HFFc6 (cell line): ENCODE data around the gene FRAS1. TPM values are rescaled to one million over a fixed set of nuclear protein-coding genes. Genes with fewer than 3 reads are reported as not detected.
"Not testable (repeated sequence)": the region's sequence is repeated elsewhere in the genome, so short reads cannot be mapped to it uniquely, and the experiment has no call there.

Source experiments
- DNase-seq: peaks from one replicate; pipeline ENCODE4 v3.0.0-alpha.2; 2018
- H3K27ac Mint-ChIP-seq: 2 replicates; pipeline ENCODE4 v1.8.0; 2020; ENCODE audit warnings: mild to moderate bottlenecking, mixed read lengths
- H3K27me3 Mint-ChIP-seq: 2 replicates; pipeline ENCODE4 v1.8.0; 2021; ENCODE audit warnings: mild to moderate bottlenecking, moderate library complexity, mixed read lengths; ENCODE audit not compliant: insufficient read depth
- H3K36me3 Mint-ChIP-seq: 2 replicates; pipeline ENCODE4 v1.8.0; 2021; ENCODE audit warnings: low read depth, mixed read lengths
- H3K4me1 Mint-ChIP-seq: 2 replicates; pipeline ENCODE4 v1.8.0; 2020; ENCODE audit warnings: low read depth, mixed read lengths
- H3K4me3 Mint-ChIP-seq: 2 replicates; pipeline ENCODE4 v1.8.0; 2020; ENCODE audit warnings: mild to moderate bottlenecking, moderate library complexity, mixed read lengths
- H3K9me3 Mint-ChIP-seq: 2 replicates; pipeline ENCODE4 v1.8.0; 2020; ENCODE audit warnings: mild to moderate bottlenecking, mixed read lengths
- total RNA-seq, 6 experiments: library from RNA; stranded (reverse); fragmentation: NEBNext Ultra II Directional; extraction: Animal tissue kit (Norgen Biotek cat#: 25700); gene quantifications; 2 replicates in 1 of 6; 3 replicates in 5 of 6; pipeline ENCODE4 v1.2.3, GENCODE V29; 2021
- TF ChIP-seq, protein P1 (sequence below): fragments of 200-600 bp; sonication (generic); IDR thresholded peaks from 2 replicates; pipeline ENCODE4 v1.5.0; 2021; ENCODE audit warnings: antibody characterized with exemption, mild to moderate bottlenecking

FRAS1 gene
- total RNA-seq, 6 experiments from 2014 or later: 1.7 to 11.0 (median 2.3) TPM

GRCh38 chr4:78460368-78460767 lies 403.2 kb downstream of the FRAS1 start:
- Mint-ChIP-seq H3K9me3 (no peaks in the 10 kb centered on the region), H3K27ac (no peak overlapping the region), H3K4me1 (no peaks in the 10 kb centered on the region; the same call in 1 of the 2 replicates), H3K36me3 (no peaks in the 10 kb centered on the region), H3K4me3 (no peak overlapping the region), H3K27me3 (peaks cover 3% of the 10 kb centered on the region)
- no peak for DNase-seq
- TF ChIP-seq, protein P1, sequence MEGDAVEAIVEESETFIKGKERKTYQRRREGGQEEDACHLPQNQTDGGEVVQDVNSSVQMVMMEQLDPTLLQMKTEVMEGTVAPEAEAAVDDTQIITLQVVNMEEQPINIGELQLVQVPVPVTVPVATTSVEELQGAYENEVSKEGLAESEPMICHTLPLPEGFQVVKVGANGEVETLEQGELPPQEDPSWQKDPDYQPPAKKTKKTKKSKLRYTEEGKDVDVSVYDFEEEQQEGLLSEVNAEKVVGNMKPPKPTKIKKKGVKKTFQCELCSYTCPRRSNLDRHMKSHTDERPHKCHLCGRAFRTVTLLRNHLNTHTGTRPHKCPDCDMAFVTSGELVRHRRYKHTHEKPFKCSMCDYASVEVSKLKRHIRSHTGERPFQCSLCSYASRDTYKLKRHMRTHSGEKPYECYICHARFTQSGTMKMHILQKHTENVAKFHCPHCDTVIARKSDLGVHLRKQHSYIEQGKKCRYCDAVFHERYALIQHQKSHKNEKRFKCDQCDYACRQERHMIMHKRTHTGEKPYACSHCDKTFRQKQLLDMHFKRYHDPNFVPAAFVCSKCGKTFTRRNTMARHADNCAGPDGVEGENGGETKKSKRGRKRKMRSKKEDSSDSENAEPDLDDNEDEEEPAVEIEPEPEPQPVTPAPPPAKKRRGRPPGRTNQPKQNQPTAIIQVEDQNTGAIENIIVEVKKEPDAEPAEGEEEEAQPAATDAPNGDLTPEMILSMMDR: no peak

- H3K27ac Mint-ChIP-seq: no peak overlapping the region
- no peaks in the 10 kb centered on the region for H3K36me3 Mint-ChIP-seq
- TF ChIP-seq, protein P1: no peak
- DNase-seq: no peak
- no peaks in the 10 kb centered on the region for H3K4me1 Mint-ChIP-seq
- peaks cover 3% of the 10 kb centered on the region for H3K27me3 Mint-ChIP-seq
- H3K4me3 Mint-ChIP-seq: no peak overlapping the region
- no peaks in the 10 kb centered on the region for H3K9me3 Mint-ChIP-seq
Measured at GRCh38 chr4:78464265-78464664, 407.1 kb downstream of the FRAS1 start.

- not testable (repeated sequence) for H3K4me1 Mint-ChIP-seq, H3K27me3 Mint-ChIP-seq, H3K9me3 Mint-ChIP-seq, DNase-seq, H3K27ac Mint-ChIP-seq, H3K36me3 Mint-ChIP-seq, H3K4me3 Mint-ChIP-seq
Measured at GRCh38 chr4:78467223-78467622, 410.1 kb downstream of the FRAS1 start.

DNA sequence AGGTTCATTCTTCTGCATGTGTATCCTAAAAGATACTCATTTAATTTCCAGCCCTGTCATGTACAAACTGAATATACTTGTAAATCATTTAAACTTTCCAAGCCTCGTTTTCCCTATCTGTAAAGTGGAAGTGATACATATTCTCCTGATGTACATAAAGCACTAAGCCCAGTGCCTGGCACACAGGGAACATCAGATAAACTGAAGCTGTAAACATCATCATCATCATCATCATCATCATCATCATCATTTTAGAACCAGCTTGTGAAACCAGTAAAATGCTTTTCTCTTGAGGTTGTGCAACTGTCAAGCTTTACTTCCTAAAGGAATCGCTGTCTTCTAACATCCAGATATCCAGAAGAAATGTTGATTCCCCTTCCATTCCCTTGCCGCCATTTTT lies 411.1 kb downstream of the FRAS1 start:
- peaks cover 4% of the 10 kb centered on the region; the same call in 1 of the 2 replicates for H3K36me3 Mint-ChIP-seq
- H3K27me3 Mint-ChIP-seq: peaks cover 2% of the 10 kb centered on the region; the same call in 1 of the 2 replicates
- no peak for DNase-seq
- no peak overlapping the region for H3K4me3 Mint-ChIP-seq
- no peak overlapping the region for H3K27ac Mint-ChIP-seq
- TF ChIP-seq, protein P1: no peak
- H3K4me1 Mint-ChIP-seq: no peaks in the 10 kb centered on the region
- no peaks in the 10 kb centered on the region for H3K9me3 Mint-ChIP-seq

GRCh38 chr4:78476108-78476704 lies 419.1 kb downstream of the FRAS1 start:
- no peak overlapping the region for H3K27ac Mint-ChIP-seq
- peaks cover 14% of the 10 kb centered on the region for H3K4me1 Mint-ChIP-seq
- TF ChIP-seq, protein P1: no peak
- no peaks in the 10 kb centered on the region for H3K9me3 Mint-ChIP-seq
- no peak for DNase-seq
- no peaks in the 10 kb centered on the region for H3K27me3 Mint-ChIP-seq
- peaks cover 4% of the 10 kb centered on the region; the same call in 1 of the 2 replicates for H3K36me3 Mint-ChIP-seq
- no peak overlapping the region for H3K4me3 Mint-ChIP-seq

DNA sequence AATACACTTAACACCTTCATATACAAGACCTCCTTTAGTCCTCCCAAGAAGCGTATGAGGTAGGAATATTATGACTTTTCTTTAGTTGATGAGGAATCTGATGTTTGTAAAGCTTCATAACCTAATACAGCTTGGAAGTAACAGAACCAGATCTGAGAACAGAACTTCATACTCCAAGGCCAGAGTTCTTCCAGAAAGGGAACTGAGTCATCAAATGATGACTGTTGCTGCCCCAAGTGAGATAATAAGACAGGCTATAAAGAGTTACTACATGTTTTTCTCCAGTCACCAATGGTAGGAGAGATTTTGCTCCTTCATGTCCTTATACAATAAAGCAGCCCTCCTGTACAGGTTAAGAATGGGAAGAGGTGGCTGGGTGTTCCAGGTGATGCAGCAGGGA lies 420.2 kb downstream of the FRAS1 start:
- peak overlapping the region; percentile 25; the same call in 1 of the 2 replicates for H3K4me3 Mint-ChIP-seq
- peak overlapping the region; percentile 68 for H3K27ac Mint-ChIP-seq
- TF ChIP-seq, protein P1: no peak
- H3K9me3 Mint-ChIP-seq: no peaks in the 10 kb centered on the region
- no peaks in the 10 kb centered on the region; the same call in 1 of the 2 replicates for H3K36me3 Mint-ChIP-seq
- no peaks in the 10 kb centered on the region for H3K27me3 Mint-ChIP-seq
- DNase-seq: peak; percentile 62
- H3K4me1 Mint-ChIP-seq: peaks cover 25% of the 10 kb centered on the region
